K562 (cell line): ENCODE data around the gene KIFAP3. TPM values are rescaled to one million over a fixed set of nuclear protein-coding genes. Genes with fewer than 3 reads are reported as not detected.

Source experiments
- ATAC-seq: fragments of 200-7000 bp; cut with Tn5 transposase; 3 replicates; pipeline ENCODE4 v1.9.1; 2020; ENCODE audit warnings: moderate library complexity
- BruUV-seq: library from RNA; stranded (reverse); fragments of 400-500 nt; replicated peaks from 2 replicates; lab custom pipeline; 2021; lab: Mats Ljungman, UMichigan
- CTCF ChIA-PET: fragments of 300-600 bp; formaldehyde crosslinking; extraction: SDS; loops from one replicate; lab custom pipeline; 2021; ENCODE audit warnings: low intra/inter-chr PET ratio; lab: Yijun Ruan, JAX
- POLR2A ChIA-PET: fragments of 300-600, 350-650 bp; sonication (Branson Sonifier 250); formaldehyde crosslinking; extraction: SDS; loops from one replicate; lab custom pipeline; 2021; ENCODE audit warnings: antibody characterized with exemption, inconsistent platforms; lab: Yijun Ruan, JAX
- DNase-seq, 4 experiments: peaks; one replicate each; pipeline versions ENCODE4 v3.0.0 to v3.0.0-alpha.2; 2011 to 2018; ENCODE audit warnings: low spot score in 3 of 4, mixed read lengths in 3 of 4; ENCODE audit errors: extremely low read depth in 1 of 4
- FAIRE-seq: peaks from 2 replicates; lab custom pipeline; 2011; peaks lifted over from hg19 to GRCh38; lab: Jason Lieb, UNC
- H2AFZ ChIP-seq: 2 replicates; pipeline ENCODE4 v1.6.0; 2011; ENCODE audit warnings: low read depth, low read length, control low read depth, inconsistent platforms
- H3K27ac ChIP-seq: fragments of 200-600 bp; 3 replicates; pipeline ENCODE4 v1.8.0; 2011; ENCODE audit warnings: low read depth, mild to moderate bottlenecking, control low read depth, inconsistent platforms, low read length, moderate library complexity, mixed read lengths; ENCODE audit errors: extremely low read depth
- H3K27me3 ChIP-seq, 2 experiments: fragments of 300-600 bp in 1 of 2; 2 replicates in 1 of 2; 3 replicates in 1 of 2; pipeline versions ENCODE4 v1.6.0 to v1.8.0; 2011; ENCODE audit warnings: inconsistent platforms in 2 of 2, low read length in 2 of 2, mild to moderate bottlenecking in 1 of 2, mixed read lengths in 1 of 2, moderate library complexity in 1 of 2; ENCODE audit not compliant: control insufficient read depth in 2 of 2, insufficient read depth in 2 of 2
- H3K36me3 ChIP-seq: fragments of 300-600 bp; 3 replicates; pipeline ENCODE4 v1.8.0; 2011; ENCODE audit warnings: mild to moderate bottlenecking, low read length, inconsistent platforms; ENCODE audit not compliant: control insufficient read depth, insufficient read depth
- H3K4me1 ChIP-seq, 2 experiments: fragments of 200-600 bp in 1 of 2; replicated peaks in 1 of 2; 2 replicates in 1 of 2; 3 replicates in 1 of 2; pipeline versions ENCODE4 v1.5.1 to v1.8.0; 2011; ENCODE audit warnings: inconsistent platforms in 2 of 2, low read length in 2 of 2, mild to moderate bottlenecking in 1 of 2, mixed read lengths in 1 of 2, moderate library complexity in 1 of 2; ENCODE audit not compliant: control insufficient read depth in 2 of 2, insufficient read depth in 2 of 2
- H3K4me2 ChIP-seq: 2 replicates; pipeline ENCODE4 v1.6.1; 2011; ENCODE audit warnings: low read length, control low read depth, inconsistent platforms, mixed read lengths; ENCODE audit not compliant: insufficient read depth
- H3K4me3 ChIP-seq: fragments of 200-600 bp; sonication (generic), shearing (Covaris generic); 2 replicates; pipeline ENCODE4 v1.5.1; 2016; ENCODE audit warnings: control low read depth, inconsistent platforms
- H3K79me2 ChIP-seq: fragments of 200-600 bp; 3 replicates; pipeline ENCODE4 v1.8.0; 2011; ENCODE audit warnings: low read length, inconsistent platforms; ENCODE audit not compliant: control insufficient read depth, insufficient read depth
- H3K9ac ChIP-seq, 2 experiments: 2 replicates each; pipeline versions ENCODE4 v1.6.0 to v1.6.1; 2011; ENCODE audit warnings: low read depth in 2 of 2, low read length in 2 of 2, control low read depth in 1 of 2, inconsistent platforms in 1 of 2, mild to moderate bottlenecking in 1 of 2, mixed read lengths in 1 of 2; ENCODE audit not compliant: insufficient read depth in 1 of 2
- H3K9me1 ChIP-seq: one replicate; pipeline ENCODE4 v1.6.0; 2011; ENCODE audit warnings: inconsistent platforms, mild to moderate bottlenecking, low read length, moderate library complexity; ENCODE audit not compliant: control insufficient read depth, insufficient read depth
- H3K9me3 ChIP-seq: replicated peaks from 2 replicates; pipeline ENCODE4 v1.5.1; 2011; ENCODE audit warnings: low read depth, low read length, inconsistent platforms; ENCODE audit not compliant: control insufficient read depth, insufficient read depth
- H4K20me1 ChIP-seq: replicated peaks from 2 replicates; pipeline ENCODE4 v1.6.1; 2011; ENCODE audit warnings: low read length, inconsistent platforms, mixed read lengths; ENCODE audit not compliant: control insufficient read depth, insufficient read depth
- ARHGAP35 ChIP-seq: fragments of 450-650 bp; IDR thresholded peaks from 2 replicates; pipeline ENCODE4 v1.6.1; 2018; ENCODE audit not compliant: partially characterized antibody
- ATF1 ChIP-seq, 2 experiments: fragments of 450-650 bp in 1 of 2; IDR thresholded peaks; 2 replicates each; pipeline ENCODE4 v1.6.1; 2016; ENCODE audit warnings: missing compliant biosample characterization in 1 of 2, missing genetic modification characterization in 1 of 2
- DNMT1 ChIP-seq: fragments of 450-650 bp; IDR thresholded peaks from 2 replicates; pipeline ENCODE4 v1.6.1; 2016; ENCODE audit warnings: antibody characterized with exemption, mild to moderate bottlenecking
- E2F4 ChIP-seq: sonication (generic); formaldehyde crosslinking; IDR thresholded peaks from 2 replicates; pipeline ENCODE4 v1.8.0; 2022; ENCODE audit warnings: mild to moderate bottlenecking, low read depth, missing genetic modification reagents
- ERF ChIP-seq: fragments of 450-650 bp; formaldehyde crosslinking; IDR thresholded peaks from 2 replicates; pipeline ENCODE4 v1.4.0; 2020; ENCODE audit warnings: mild to moderate bottlenecking, mixed read lengths
- ETS2 ChIP-seq: IDR thresholded peaks from 2 replicates; pipeline ENCODE4 v1.6.1; 2016; ENCODE audit warnings: borderline replicate concordance, missing genetic modification characterization, mild to moderate bottlenecking, moderate library complexity, missing compliant biosample characterization; ENCODE audit not compliant: poor library complexity, severe bottlenecking
- EZH2 ChIP-seq: IDR thresholded peaks from 2 replicates; pipeline ENCODE4 v1.6.1; 2012; ENCODE audit warnings: low read depth, mild to moderate bottlenecking, inconsistent platforms, low read length, borderline replicate concordance
- FOXJ3 ChIP-seq: sonication (generic); formaldehyde crosslinking; IDR thresholded peaks from 2 replicates; pipeline ENCODE4 v1.4.0; 2020; ENCODE audit warnings: mild to moderate bottlenecking, missing genetic modification reagents
- PHF8 ChIP-seq: fragments of 200-600 bp; sonication (generic); IDR thresholded peaks from 2 replicates; pipeline ENCODE4 v1.6.1; 2012; ENCODE audit warnings: mixed run types, mild to moderate bottlenecking, inconsistent platforms, low read length, moderate library complexity, borderline replicate concordance
- SMAD4 ChIP-seq: fragments of 250-450 bp; sonication (Bioruptor Pico); conservative IDR thresholded peaks from 2 replicates; pipeline ENCODE4 v1.8.0; 2021; ENCODE audit warnings: inconsistent platforms, mild to moderate bottlenecking, moderate library complexity
- SNAPC5 ChIP-seq: fragments of 250-450 bp; sonication (Bioruptor Pico); IDR thresholded peaks from 2 replicates; pipeline ENCODE4 v1.8.0; 2021; ENCODE audit warnings: moderate library complexity, mild to moderate bottlenecking, inconsistent platforms
- TEAD4 ChIP-seq, 2 experiments: sonication (generic) in 1 of 2; formaldehyde crosslinking in 1 of 2; IDR thresholded peaks; 2 replicates each; pipeline versions ENCODE4 v1.6.1 to v1.8.0; 2012 to 2022; ENCODE audit warnings: borderline replicate concordance in 1 of 2, inconsistent platforms in 1 of 2, low read length in 1 of 2, mild to moderate bottlenecking in 1 of 2, missing genetic modification reagents in 1 of 2
- TRIM28 ChIP-seq: fragments of 450-650 bp; IDR thresholded peaks from 2 replicates; pipeline ENCODE4 v1.6.1; 2017
- YBX1 ChIP-seq: fragments of 450-650 bp; IDR thresholded peaks from 2 replicates; pipeline ENCODE4 v1.7.1; 2016; ENCODE audit warnings: mild to moderate bottlenecking
- in situ Hi-C: fragments of 300-500 bp; cut with MboI; formaldehyde crosslinking; loops from 4 replicates; pipeline ENCODE4 v1.15.0; 2018; ENCODE audit warnings: inconsistent platforms, mixed read lengths
- intact Hi-C: fragments of 100-400 bp; cut with micrococcal nuclease; formaldehyde crosslinking; loops from 2 replicates; pipeline ENCODE4 v1.14.2; 2022
- polyA plus RNA-seq, 8 experiments: library from polyadenylated mRNA; depleted of rRNA in 4 of 8; stranded (reverse) in 5 of 8; unstranded in 3 of 8; fragments of >200 nt; fragmentation: Nextera tagmentation in 2 of 8; fragmentation: Illumina TruSeq in 1 of 8; extraction: Ambion mirVana in 2 of 8; extraction: Trizol in 1 of 8; gene quantifications; 2 replicates each; pipeline versions ENCODE4 v1.2.1 to v1.2.3, GENCODE V29; 2011 to 2014; ENCODE audit warnings: inconsistent platforms in 1 of 8, missing spikeins in 1 of 8
- total RNA-seq, 7 experiments: library from RNA; depleted of rRNA in 6 of 7; stranded (reverse); fragments of >200 nt in 6 of 7; fragmentation: Illumina TruSeq in 2 of 7; extraction: Trizol in 2 of 7; gene quantifications; 2 replicates each; pipeline versions ENCODE4 v1.2.1 to v1.2.3, GENCODE V29; 2011 to 2021; ENCODE audit warnings: low replicate concordance in 1 of 7

KIFAP3 gene
- total and polyA plus RNA-seq, 9 of the 15 experiments (the other 6 are each of a cell fraction or from before 2014, with no cell fraction given), result 8.8 to 17.5 (median 11.8) TPM

DNA sequence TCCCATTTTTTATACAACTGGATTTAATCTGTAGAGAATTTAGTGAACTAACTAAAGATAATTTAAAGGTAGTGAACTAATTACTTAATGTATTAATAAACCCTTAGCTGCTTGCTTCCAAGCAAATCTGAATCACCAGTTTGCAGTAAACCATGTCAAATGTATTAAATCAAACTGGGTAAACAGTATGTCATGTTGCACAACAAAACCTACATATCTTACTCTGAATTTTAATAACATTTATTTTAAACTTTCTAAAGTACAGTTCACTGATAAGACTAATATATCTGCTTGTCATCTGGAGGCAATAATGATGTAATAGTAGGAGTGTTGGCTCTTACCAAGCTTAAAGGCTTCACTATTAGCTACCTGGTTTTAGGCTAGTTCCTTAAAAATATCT is 128.3 kb downstream of the KIFAP3 start:
- POLR2A ChIA-PET, result interaction anchor here (0.5 kb wide), 1 partner anchor 1722 kb away, joined by 3 read pairs; no protein-coding TSS in a partner anchor
- CTCF ChIA-PET, result no interaction called here
- FAIRE-seq, result no peak

More for the DNA sequence above, 128.3 kb downstream of the KIFAP3 start:
- no peak overlapping the region for H3K9ac ChIP-seq
- H3K27ac ChIP-seq, result no peak overlapping the region
- no peak overlapping the region for H3K4me3 ChIP-seq
- in situ Hi-C loops (no loop called here), intact Hi-C loops (no loop called here)
- H3K9me3 ChIP-seq, result no peaks in the 10 kb centered on the region
- H3K27me3 ChIP-seq, result no peaks in the 10 kb centered on the region
- BruUV-seq, result no TSS peak
- no peak overlapping the region for H3K4me2 ChIP-seq
- no peak overlapping the region for H2AFZ ChIP-seq
- no peaks in the 10 kb centered on the region for H4K20me1 ChIP-seq
- no peaks in the 10 kb centered on the region for H3K4me1 ChIP-seq
- no peak for ATAC-seq
- no peak for DNase-seq
- H3K36me3 ChIP-seq, result no peaks in the 10 kb centered on the region
- TF ChIP-seq PHF8, result no peak
- TF ChIP-seq E2F4, result no peak
- no peak for TF ChIP-seq ARHGAP35
- no peak for TF ChIP-seq EZH2
- no peak for TF ChIP-seq SMAD4 (CRISPR knock-in tag)
- TF ChIP-seq ERF (CRISPR knock-in tag), result no peak
- TF ChIP-seq TEAD4 (IDR thresholded peaks at IDR 0.05; ENCODE audit: low read length), result no peak
- TF ChIP-seq TEAD4 (CRISPR knock-in tag; IDR thresholded peaks at IDR 0.05; ENCODE audit: borderline replicate concordance), result no peak
- TF ChIP-seq TRIM28, result no peak
- TF ChIP-seq DNMT1, result no peak
- TF ChIP-seq SNAPC5 (CRISPR knock-in tag), result no peak
- TF ChIP-seq YBX1, result no peak
- no peak for TF ChIP-seq FOXJ3 (CRISPR knock-in tag)
- no peak for TF ChIP-seq ATF1 (CRISPR knock-in tag; IDR thresholded peaks at IDR 0.05)
- TF ChIP-seq ATF1 (tag; IDR thresholded peaks at IDR 0.05), result no peak
- TF ChIP-seq ETS2 (tag), result no peak
- no peaks in the 10 kb centered on the region for H3K79me2 ChIP-seq
- H3K9me1 ChIP-seq, result no peaks in the 10 kb centered on the region
